Type B pancreatic cell (in vitro differentiated cells): ENCODE data around the gene EDA. TPM values are rescaled to one million over a fixed set of nuclear protein-coding genes. Genes with fewer than 3 reads are reported as not detected.

Experiments
- DNase-seq: peaks from one replicate; pipeline ENCODE4 v3.0.0; 2021; ENCODE audit warnings: mixed read lengths; ENCODE audit not compliant: unreplicated experiment; ENCODE audit errors: extremely low spot score
- H3K27ac Mint-ChIP-seq: 2 replicates; pipeline ENCODE4 v1.8.0; 2021; ENCODE audit warnings: mild to moderate bottlenecking, mixed read lengths
- H3K27me3 Mint-ChIP-seq: 2 replicates; pipeline ENCODE4 v1.8.0; 2021; ENCODE audit warnings: mixed read lengths
- H3K36me3 Mint-ChIP-seq: 2 replicates; pipeline ENCODE4 v1.8.0; 2021; ENCODE audit warnings: mixed read lengths
- H3K4me1 Mint-ChIP-seq: one replicate; pipeline ENCODE4 v1.8.0; 2021; ENCODE audit warnings: mixed read lengths; ENCODE audit not compliant: unreplicated experiment
- H3K4me3 Mint-ChIP-seq: 2 replicates; pipeline ENCODE4 v1.8.0; 2021; ENCODE audit warnings: mild to moderate bottlenecking, mixed read lengths
- H3K9me3 Mint-ChIP-seq: 2 replicates; pipeline ENCODE4 v1.8.0; 2021; ENCODE audit warnings: mixed read lengths
- CTCF ChIP-seq: fragments of 200-600 bp; sonication (generic); conservative IDR thresholded peaks from 2 replicates; pipeline ENCODE4 v1.5.0; 2021; ENCODE audit warnings: antibody characterized with exemption, mild to moderate bottlenecking
- total RNA-seq: library from RNA; stranded (reverse); gene quantifications from 2 replicates; pipeline ENCODE4 v1.2.1, GENCODE V29; 2021; ENCODE audit warnings: low replicate concordance

The EDA gene
- total RNA-seq, 1 donor from 2014 or later: 4.4 TPM

DNA sequence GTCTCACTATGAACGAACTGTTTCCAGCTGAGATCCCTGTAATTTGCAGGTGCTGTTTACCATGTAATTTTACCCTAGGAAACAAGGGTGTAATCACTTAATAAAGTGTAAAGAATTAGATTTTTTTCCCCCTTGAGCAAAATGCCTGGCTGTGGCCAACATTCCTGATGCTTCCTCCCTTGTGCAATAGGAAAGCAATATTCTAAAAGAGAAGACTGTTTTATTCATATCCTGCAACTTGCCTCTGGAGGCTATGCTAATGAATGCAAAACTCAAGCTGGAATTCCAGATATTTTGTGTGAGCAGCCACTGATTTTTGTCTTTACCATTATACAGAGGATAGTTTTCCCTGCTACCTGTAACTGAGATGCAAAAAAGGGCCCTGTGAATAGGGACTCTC is 335.8 kb downstream of the EDA start:
- DNase-seq: no peak
- Mint-ChIP-seq H3K27me3 (no peaks in the 10 kb centered on the region), H3K4me3 (no peak overlapping the region), H3K4me1 (no peaks in the 10 kb centered on the region), H3K9me3 (peaks cover 4% of the 10 kb centered on the region), H3K36me3 (no peaks in the 10 kb centered on the region), H3K27ac (no peak overlapping the region)
- no peak for TF ChIP-seq CTCF

DNA sequence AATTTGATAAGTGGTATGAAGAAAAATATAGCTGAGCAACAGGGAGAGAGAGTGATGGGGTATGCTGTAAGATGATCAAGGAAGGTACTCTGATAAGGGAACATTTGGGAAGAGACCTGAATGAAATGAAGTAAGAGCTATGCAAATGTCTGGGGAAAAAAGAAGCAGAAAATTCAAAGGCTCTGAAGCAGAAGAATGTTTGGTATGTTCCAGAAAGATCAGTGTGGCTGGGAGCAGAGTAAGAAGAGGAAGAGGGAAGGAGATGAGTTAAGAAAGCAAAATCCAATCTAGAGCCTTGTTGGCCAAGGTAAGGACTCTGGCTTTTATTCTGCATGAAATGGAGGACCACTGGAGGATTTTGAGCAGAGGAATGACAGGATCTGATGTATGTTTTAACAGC is 343.8 kb downstream of the EDA start:
- Mint-ChIP-seq H3K4me1 (no peaks in the 10 kb centered on the region), H3K27me3 (no peaks in the 10 kb centered on the region), H3K4me3 (no peak overlapping the region), H3K27ac (no peak overlapping the region), H3K9me3 (no peaks in the 10 kb centered on the region), H3K36me3 (no peaks in the 10 kb centered on the region)
- TF ChIP-seq CTCF: no peak
- DNase-seq: no peak

DNA sequence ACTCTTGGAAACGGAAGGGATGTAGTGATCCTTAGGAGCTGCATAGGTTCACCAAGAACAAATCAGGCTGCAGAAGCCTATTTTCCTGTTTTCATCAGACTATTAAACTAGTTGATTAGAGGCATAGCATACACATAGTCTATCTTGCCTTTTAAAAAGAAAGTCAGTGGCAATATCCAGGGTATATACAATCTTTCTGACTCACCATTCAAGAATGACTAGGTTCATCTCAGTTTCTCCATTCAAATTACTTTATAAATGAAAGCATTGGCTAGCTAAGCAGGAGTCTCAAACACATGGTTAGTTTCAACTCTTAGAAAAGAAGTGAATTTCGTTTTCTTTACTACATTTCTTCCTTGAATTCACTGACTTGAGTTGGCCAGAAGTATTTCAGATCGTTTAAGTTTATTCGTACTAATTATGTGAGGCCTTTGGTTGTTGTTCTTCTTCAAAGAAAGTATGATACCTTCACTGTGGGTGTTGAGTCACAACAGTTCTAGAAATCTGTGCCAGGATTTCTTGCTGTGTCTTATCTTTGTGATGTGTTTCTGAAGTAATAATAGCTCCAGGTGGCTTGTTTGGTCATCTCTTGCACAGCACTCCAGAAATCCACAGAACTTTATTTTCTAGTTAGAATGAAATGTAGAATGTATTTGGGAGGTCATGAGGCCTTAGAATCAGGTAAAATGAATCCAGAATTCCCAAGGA is 345.6 kb downstream of the EDA start:
- no peak for TF ChIP-seq CTCF
- no peak for DNase-seq
- no peaks in the 10 kb centered on the region for H3K9me3 Mint-ChIP-seq
- no peak overlapping the region for H3K4me3 Mint-ChIP-seq
- no peaks in the 10 kb centered on the region for H3K36me3 Mint-ChIP-seq
- no peaks in the 10 kb centered on the region for H3K27me3 Mint-ChIP-seq
- no peaks in the 10 kb centered on the region for H3K4me1 Mint-ChIP-seq
- H3K27ac Mint-ChIP-seq: no peak overlapping the region

GRCh38 chrX:69968950-69969349 is 353.0 kb downstream of the EDA start:
- Mint-ChIP-seq H3K27ac (no peak overlapping the region), H3K27me3 (no peaks in the 10 kb centered on the region), H3K4me3 (no peak overlapping the region), H3K36me3 (no peaks in the 10 kb centered on the region), H3K4me1 (no peaks in the 10 kb centered on the region), H3K9me3 (no peaks in the 10 kb centered on the region)
- TF ChIP-seq CTCF: no peak
- no peak for DNase-seq

- no peaks in the 10 kb centered on the region for H3K27me3 Mint-ChIP-seq
- H3K9me3 Mint-ChIP-seq: no peaks in the 10 kb centered on the region
- no peak overlapping the region for H3K4me3 Mint-ChIP-seq
- H3K27ac Mint-ChIP-seq: no peak overlapping the region
- TF ChIP-seq CTCF: no peak
- H3K4me1 Mint-ChIP-seq: no peaks in the 10 kb centered on the region
- no peak for DNase-seq
- no peaks in the 10 kb centered on the region for H3K36me3 Mint-ChIP-seq
These were observed 353.5 kb downstream of the EDA start for GRCh38 chrX:69969460-69969859.

DNA sequence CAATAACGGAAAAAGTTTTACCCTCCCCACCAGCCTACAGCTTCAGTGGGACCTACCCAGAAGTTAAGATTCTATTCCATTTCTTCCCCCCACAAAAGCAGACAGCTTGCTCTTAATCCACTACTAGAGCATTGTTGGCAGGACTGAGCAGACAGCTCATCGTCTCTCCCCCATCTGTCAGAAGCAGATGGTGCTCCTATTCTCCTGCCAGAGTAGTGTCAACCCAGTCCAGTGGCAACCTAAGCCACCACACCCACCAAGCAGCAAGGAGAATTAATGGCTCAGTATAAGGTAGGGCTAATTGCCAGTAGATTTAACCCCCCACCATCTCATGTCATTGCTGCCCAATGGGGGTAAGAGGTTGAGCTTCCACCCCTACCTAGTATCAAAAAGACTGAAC is 371.8 kb downstream of the EDA start:
- Mint-ChIP-seq H3K9me3 (no peaks in the 10 kb centered on the region), H3K36me3 (no peaks in the 10 kb centered on the region), H3K27ac (no peak overlapping the region), H3K4me3 (no peak overlapping the region), H3K27me3 (no peaks in the 10 kb centered on the region), H3K4me1 (no peaks in the 10 kb centered on the region)
- TF ChIP-seq CTCF: no peak
- DNase-seq: no peak
